ENCODE results near the gene NSDHL.

Gene NSDHL

DNA sequence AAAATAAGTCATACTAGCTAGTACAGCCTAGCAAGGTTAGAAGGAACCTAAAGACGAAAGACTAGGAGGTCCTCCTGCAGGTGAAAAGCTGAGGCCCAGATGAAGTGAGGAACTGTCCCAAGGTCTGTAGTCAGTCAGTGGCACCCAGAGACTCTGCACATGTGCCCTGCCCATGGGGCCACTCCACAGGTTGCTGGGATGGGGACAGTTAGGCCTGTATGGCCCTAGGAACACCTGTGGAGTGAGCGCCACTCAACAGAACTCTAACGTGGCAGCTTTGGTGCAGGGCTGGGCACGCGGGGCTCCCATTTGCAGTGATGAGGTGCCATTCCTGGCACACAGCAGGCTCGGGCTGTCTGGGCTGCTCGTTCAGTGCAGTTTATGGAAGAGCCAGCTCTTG is 81.8 kb downstream of the NSDHL start:
- no peaks in the 10 kb centered on the region for H3F3A ChIP-seq (ENCODE audit: insufficient read depth, low read length)
- no peak overlapping the region for H2AFZ ChIP-seq (ENCODE audit: low read length)
- no peak for TF ChIP-seq EZH2phosphoT487 (IDR thresholded peaks at IDR 0.05; ENCODE audit: low read length)
- TF ChIP-seq EZH2 (optimal IDR thresholded peaks at IDR 0.05; ENCODE audit: low read depth, low read length), result no peak
- TF ChIP-seq, protein P1, sequence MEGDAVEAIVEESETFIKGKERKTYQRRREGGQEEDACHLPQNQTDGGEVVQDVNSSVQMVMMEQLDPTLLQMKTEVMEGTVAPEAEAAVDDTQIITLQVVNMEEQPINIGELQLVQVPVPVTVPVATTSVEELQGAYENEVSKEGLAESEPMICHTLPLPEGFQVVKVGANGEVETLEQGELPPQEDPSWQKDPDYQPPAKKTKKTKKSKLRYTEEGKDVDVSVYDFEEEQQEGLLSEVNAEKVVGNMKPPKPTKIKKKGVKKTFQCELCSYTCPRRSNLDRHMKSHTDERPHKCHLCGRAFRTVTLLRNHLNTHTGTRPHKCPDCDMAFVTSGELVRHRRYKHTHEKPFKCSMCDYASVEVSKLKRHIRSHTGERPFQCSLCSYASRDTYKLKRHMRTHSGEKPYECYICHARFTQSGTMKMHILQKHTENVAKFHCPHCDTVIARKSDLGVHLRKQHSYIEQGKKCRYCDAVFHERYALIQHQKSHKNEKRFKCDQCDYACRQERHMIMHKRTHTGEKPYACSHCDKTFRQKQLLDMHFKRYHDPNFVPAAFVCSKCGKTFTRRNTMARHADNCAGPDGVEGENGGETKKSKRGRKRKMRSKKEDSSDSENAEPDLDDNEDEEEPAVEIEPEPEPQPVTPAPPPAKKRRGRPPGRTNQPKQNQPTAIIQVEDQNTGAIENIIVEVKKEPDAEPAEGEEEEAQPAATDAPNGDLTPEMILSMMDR (IDR thresholded peaks at IDR 0.05; ENCODE audit: low read length), result no peak
- no peak overlapping the region for H3K4me3 ChIP-seq (ENCODE audit: low read length)
- H3K36me3 ChIP-seq (replicated peaks; ENCODE audit: insufficient read depth, low read length), result no peaks in the 10 kb centered on the region
- no peak for DNase-seq
- no peaks in the 10 kb centered on the region for H3K27me3 ChIP-seq (replicated peaks; ENCODE audit: insufficient read depth, low read length)
- no peaks in the 10 kb centered on the region for H3K4me1 ChIP-seq (ENCODE audit: low read length)
- H3K9me2 ChIP-seq (replicated peaks; ENCODE audit: insufficient read depth, low read length), result no peaks in the 10 kb centered on the region
- no peaks in the 10 kb centered on the region for H3K79me2 ChIP-seq (ENCODE audit: low read length)
- no peak overlapping the region for H3K9ac ChIP-seq (ENCODE audit: low read length)
- H3K4me2 ChIP-seq (ENCODE audit: low read depth, low read length), result no peak overlapping the region
- H3K9me3 ChIP-seq (replicated peaks; ENCODE audit: insufficient read depth, low read length), result no peaks in the 10 kb centered on the region
- H4K20me1 ChIP-seq (ENCODE audit: insufficient read depth, low read length), result no peaks in the 10 kb centered on the region
- no peak overlapping the region for H3K27ac ChIP-seq (ENCODE audit: low read length)

DNA sequence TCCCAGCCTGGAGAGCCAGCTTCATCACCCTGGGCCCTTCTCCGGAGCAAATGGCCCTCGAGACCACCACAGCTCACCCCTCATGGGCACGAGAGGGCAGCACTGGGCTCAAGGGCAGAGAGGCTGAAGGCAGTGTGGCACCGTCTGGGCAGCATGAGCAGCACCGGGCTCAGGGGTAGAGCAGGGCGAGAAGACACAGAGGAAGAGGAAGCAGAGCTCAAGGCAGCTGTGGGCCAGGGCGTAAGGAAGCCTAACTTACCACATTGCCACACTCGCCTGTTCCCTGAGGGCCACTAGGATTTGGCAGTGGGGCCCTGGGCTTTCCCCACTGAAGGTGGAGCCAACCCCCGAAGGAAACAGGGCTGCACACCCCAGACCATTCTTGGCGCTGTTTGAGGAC is 82.5 kb downstream of the NSDHL start:
- Histone ChIP-seq H4K20me1 (ENCODE audit: insufficient read depth, low read length) (no peaks in the 10 kb centered on the region), H3K4me3 (ENCODE audit: low read length) (no peak overlapping the region), H3K79me2 (ENCODE audit: low read length) (no peaks in the 10 kb centered on the region), H3K4me2 (ENCODE audit: low read depth, low read length) (no peak overlapping the region), H3K27me3 (replicated peaks; ENCODE audit: insufficient read depth, low read length) (no peaks in the 10 kb centered on the region), H3K9me2 (replicated peaks; ENCODE audit: insufficient read depth, low read length) (no peaks in the 10 kb centered on the region), H3K27ac (ENCODE audit: low read length) (no peak overlapping the region), H3K9me3 (replicated peaks; ENCODE audit: insufficient read depth, low read length) (no peaks in the 10 kb centered on the region), H3K9ac (ENCODE audit: low read length) (no peak overlapping the region), H3K36me3 (replicated peaks; ENCODE audit: insufficient read depth, low read length) (no peaks in the 10 kb centered on the region), H2AFZ (ENCODE audit: low read length) (no peak overlapping the region), H3F3A (ENCODE audit: insufficient read depth, low read length) (no peaks in the 10 kb centered on the region), H3K4me1 (ENCODE audit: low read length) (no peaks in the 10 kb centered on the region)
- TF ChIP-seq, protein P1 (IDR thresholded peaks at IDR 0.05; ENCODE audit: low read length), result no peak
- TF ChIP-seq EZH2 (optimal IDR thresholded peaks at IDR 0.05; ENCODE audit: low read depth, low read length), result no peak
- no peak for DNase-seq

DNA sequence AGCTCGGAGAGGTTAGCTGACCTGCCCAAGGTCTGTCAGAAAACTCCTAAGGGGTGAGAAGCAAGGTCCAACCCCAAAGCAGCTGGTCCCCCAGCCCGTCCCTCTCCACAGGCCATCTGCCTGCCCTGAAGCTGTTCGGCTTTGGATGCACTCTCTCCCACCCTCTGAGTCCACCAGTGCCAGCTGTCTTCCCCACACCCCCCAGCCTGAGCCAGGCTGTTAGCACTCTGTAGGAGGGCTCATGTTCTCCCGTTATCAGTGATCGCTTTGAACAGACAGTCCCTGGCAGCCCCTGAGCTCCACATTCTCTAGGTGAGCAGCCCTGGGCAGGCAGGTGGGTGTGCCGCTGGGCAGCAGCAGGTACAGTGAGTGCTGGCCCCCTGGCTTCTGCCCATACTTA is 83.0 kb downstream of the NSDHL start:
- no peaks in the 10 kb centered on the region for H4K20me1 ChIP-seq (ENCODE audit: insufficient read depth, low read length)
- H3K9ac ChIP-seq (ENCODE audit: low read length), result no peak overlapping the region
- no peaks in the 10 kb centered on the region for H3K9me3 ChIP-seq (replicated peaks; ENCODE audit: insufficient read depth, low read length)
- H3F3A ChIP-seq (ENCODE audit: insufficient read depth, low read length), result no peaks in the 10 kb centered on the region
- no peaks in the 10 kb centered on the region for H3K4me1 ChIP-seq (ENCODE audit: low read length)
- H3K79me2 ChIP-seq (ENCODE audit: low read length), result no peaks in the 10 kb centered on the region
- DNase-seq, result no peak
- H3K27me3 ChIP-seq (replicated peaks; ENCODE audit: insufficient read depth, low read length), result no peaks in the 10 kb centered on the region
- no peaks in the 10 kb centered on the region for H3K9me2 ChIP-seq (replicated peaks; ENCODE audit: insufficient read depth, low read length)
- H2AFZ ChIP-seq (ENCODE audit: low read length), result no peak overlapping the region
- no peak overlapping the region for H3K4me3 ChIP-seq (ENCODE audit: low read length)
- no peaks in the 10 kb centered on the region for H3K36me3 ChIP-seq (replicated peaks; ENCODE audit: insufficient read depth, low read length)
- no peak overlapping the region for H3K27ac ChIP-seq (ENCODE audit: low read length)
- TF ChIP-seq, protein P1 (IDR thresholded peaks at IDR 0.05; ENCODE audit: low read length), result no peak
- no peak for TF ChIP-seq EZH2 (optimal IDR thresholded peaks at IDR 0.05; ENCODE audit: low read depth, low read length)
- TF ChIP-seq EZH2phosphoT487 (IDR thresholded peaks at IDR 0.05; ENCODE audit: low read length), result no peak
- H3K4me2 ChIP-seq (ENCODE audit: low read depth, low read length), result no peak overlapping the region

Measured in MM.1S (cell line).